ENCODE measurements around the gene PPARG.
"Not testable (repeated sequence)": the region's sequence is repeated elsewhere in the genome, so short reads cannot be mapped to it uniquely, and the experiment has no call there.

DNA sequence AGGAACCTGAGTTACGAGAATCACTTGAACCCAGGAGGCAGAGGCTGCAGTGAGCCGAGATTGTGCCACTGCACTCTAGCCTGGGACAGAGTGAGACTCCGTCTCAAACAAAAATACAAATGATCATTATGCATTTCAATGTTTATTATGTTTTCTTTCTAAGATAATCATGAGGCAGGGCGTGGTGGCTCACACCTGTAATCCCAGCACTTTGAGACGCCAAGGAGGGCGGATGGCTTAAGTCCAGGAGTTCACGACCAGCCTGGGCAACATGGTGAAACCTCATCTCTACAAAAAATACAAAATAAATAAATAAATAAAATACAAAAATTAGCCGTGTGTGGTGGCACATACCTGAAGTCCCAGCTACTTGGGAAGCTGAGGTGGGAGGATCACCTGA is 26.7 kb upstream of the PPARG start:
- TF ChIP-seq, protein P1, sequence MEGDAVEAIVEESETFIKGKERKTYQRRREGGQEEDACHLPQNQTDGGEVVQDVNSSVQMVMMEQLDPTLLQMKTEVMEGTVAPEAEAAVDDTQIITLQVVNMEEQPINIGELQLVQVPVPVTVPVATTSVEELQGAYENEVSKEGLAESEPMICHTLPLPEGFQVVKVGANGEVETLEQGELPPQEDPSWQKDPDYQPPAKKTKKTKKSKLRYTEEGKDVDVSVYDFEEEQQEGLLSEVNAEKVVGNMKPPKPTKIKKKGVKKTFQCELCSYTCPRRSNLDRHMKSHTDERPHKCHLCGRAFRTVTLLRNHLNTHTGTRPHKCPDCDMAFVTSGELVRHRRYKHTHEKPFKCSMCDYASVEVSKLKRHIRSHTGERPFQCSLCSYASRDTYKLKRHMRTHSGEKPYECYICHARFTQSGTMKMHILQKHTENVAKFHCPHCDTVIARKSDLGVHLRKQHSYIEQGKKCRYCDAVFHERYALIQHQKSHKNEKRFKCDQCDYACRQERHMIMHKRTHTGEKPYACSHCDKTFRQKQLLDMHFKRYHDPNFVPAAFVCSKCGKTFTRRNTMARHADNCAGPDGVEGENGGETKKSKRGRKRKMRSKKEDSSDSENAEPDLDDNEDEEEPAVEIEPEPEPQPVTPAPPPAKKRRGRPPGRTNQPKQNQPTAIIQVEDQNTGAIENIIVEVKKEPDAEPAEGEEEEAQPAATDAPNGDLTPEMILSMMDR (conservative IDR thresholded peaks at IDR 0.05; ENCODE audit: low read depth in 2 of 2), result not testable (repeated sequence)
- TF ChIP-seq EZH2 (IDR thresholded peaks at IDR 0.05; ENCODE audit: low read depth, unreplicated experiment); POLR2AphosphoS5 (IDR thresholded peaks at IDR 0.05; ENCODE audit: low read depth); CREB1 (CRISPR knock-in tag; IDR thresholded peaks at IDR 0.05; ENCODE audit: low read depth); EZH2phosphoT487 (IDR thresholded peaks at IDR 0.05; ENCODE audit: unreplicated experiment); NANOG (IDR thresholded peaks at IDR 0.05; ENCODE audit: borderline replicate concordance); JUNB (IDR thresholded peaks at IDR 0.05; ENCODE audit: unreplicated experiment); ZNF114 (CRISPR knock-in tag; IDR thresholded peaks at IDR 0.05); STAT1 (IDR thresholded peaks at IDR 0.05; ENCODE audit: unreplicated experiment); REST (IDR thresholded peaks at IDR 0.05; ENCODE audit: unreplicated experiment); ETS1 (IDR thresholded peaks at IDR 0.05); ZNF331 (CRISPR knock-in tag; IDR thresholded peaks at IDR 0.05; ENCODE audit: low read depth): not testable (repeated sequence)
- TF ChIP-seq, protein P2, sequence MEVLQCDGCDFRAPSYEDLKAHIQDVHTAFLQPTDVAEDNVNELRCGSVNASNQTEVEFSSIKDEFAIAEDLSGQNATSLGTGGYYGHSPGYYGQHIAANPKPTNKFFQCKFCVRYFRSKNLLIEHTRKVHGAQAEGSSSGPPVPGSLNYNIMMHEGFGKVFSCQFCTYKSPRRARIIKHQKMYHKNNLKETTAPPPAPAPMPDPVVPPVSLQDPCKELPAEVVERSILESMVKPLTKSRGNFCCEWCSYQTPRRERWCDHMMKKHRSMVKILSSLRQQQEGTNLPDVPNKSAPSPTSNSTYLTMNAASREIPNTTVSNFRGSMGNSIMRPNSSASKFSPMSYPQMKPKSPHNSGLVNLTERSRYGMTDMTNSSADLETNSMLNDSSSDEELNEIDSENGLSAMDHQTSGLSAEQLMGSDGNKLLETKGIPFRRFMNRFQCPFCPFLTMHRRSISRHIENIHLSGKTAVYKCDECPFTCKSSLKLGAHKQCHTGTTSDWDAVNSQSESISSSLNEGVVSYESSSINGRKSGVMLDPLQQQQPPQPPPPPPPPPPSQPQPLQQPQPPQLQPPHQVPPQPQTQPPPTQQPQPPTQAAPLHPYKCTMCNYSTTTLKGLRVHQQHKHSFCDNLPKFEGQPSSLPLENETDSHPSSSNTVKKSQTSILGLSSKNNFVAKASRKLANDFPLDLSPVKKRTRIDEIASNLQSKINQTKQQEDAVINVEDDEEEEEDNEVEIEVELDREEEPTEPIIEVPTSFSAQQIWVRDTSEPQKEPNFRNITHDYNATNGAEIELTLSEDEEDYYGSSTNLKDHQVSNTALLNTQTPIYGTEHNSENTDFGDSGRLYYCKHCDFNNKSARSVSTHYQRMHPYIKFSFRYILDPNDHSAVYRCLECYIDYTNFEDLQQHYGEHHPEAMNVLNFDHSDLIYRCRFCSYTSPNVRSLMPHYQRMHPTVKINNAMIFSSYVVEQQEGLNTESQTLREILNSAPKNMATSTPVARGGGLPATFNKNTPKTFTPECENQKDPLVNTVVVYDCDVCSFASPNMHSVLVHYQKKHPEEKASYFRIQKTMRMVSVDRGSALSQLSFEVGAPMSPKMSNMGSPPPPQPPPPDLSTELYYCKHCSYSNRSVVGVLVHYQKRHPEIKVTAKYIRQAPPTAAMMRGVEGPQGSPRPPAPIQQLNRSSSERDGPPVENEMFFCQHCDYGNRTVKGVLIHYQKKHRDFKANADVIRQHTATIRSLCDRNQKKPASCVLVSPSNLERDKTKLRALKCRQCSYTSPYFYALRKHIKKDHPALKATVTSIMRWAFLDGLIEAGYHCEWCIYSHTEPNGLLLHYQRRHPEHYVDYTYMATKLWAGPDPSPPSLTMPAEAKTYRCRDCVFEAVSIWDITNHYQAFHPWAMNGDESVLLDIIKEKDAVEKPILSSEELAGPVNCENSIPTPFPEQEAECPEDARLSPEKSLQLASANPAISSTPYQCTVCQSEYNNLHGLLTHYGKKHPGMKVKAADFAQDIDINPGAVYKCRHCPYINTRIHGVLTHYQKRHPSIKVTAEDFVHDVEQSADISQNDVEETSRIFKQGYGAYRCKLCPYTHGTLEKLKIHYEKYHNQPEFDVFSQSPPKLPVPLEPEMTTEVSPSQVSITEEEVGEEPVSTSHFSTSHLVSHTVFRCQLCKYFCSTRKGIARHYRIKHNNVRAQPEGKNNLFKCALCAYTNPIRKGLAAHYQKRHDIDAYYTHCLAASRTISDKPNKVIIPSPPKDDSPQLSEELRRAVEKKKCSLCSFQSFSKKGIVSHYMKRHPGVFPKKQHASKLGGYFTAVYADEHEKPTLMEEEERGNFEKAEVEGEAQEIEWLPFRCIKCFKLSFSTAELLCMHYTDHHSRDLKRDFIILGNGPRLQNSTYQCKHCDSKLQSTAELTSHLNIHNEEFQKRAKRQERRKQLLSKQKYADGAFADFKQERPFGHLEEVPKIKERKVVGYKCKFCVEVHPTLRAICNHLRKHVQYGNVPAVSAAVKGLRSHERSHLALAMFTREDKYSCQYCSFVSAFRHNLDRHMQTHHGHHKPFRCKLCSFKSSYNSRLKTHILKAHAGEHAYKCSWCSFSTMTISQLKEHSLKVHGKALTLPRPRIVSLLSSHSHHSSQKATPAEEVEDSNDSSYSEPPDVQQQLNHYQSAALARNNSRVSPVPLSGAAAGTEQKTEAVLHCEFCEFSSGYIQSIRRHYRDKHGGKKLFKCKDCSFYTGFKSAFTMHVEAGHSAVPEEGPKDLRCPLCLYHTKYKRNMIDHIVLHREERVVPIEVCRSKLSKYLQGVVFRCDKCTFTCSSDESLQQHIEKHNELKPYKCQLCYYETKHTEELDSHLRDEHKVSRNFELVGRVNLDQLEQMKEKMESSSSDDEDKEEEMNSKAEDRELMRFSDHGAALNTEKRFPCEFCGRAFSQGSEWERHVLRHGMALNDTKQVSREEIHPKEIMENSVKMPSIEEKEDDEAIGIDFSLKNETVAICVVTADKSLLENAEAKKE (CRISPR knock-in tag; IDR thresholded peaks at IDR 0.05), result not testable (repeated sequence)
